GM21576 (cell line): Measurements from ENCODE around the gene MECP2.

Experiments used
- ATAC-seq: cut with Tn5 transposase; IDR thresholded peaks from one replicate; pipeline ENCODE4 v1.9.1; 2021; ENCODE audit warnings: mild to moderate bottlenecking, moderate library complexity; ENCODE audit not compliant: unreplicated experiment

The MECP2 gene

GRCh38 chrX:154064637-154065435 lies 32.7 kb downstream of the MECP2 start:
- no peak for ATAC-seq

- ATAC-seq: no peak
Measured at GRCh38 chrX:154063234-154063633, 34.3 kb downstream of the MECP2 start.

- no peak for ATAC-seq
Measured at GRCh38 chrX:154061801-154062200, 35.7 kb downstream of the MECP2 start.

- no peak for ATAC-seq
Measured at GRCh38 chrX:154059729-154060245, 37.7 kb downstream of the MECP2 start.

GRCh38 chrX:154059231-154059630 lies 38.3 kb downstream of the MECP2 start:
- ATAC-seq: no peak

GRCh38 chrX:154058214-154058997 lies 39.1 kb downstream of the MECP2 start:
- no peak for ATAC-seq

GRCh38 chrX:154057791-154058190 lies 39.7 kb downstream of the MECP2 start:
- ATAC-seq: no peak

- no peak for ATAC-seq
Measured at GRCh38 chrX:154056770-154057241, 40.7 kb downstream of the MECP2 start.

GRCh38 chrX:154051201-154051810 lies 46.2 kb downstream of the MECP2 start:
- ATAC-seq: no peak

- no peak for ATAC-seq
Measured at GRCh38 chrX:154050113-154050495, 47.4 kb downstream of the MECP2 start.

- no peak for ATAC-seq
Measured at GRCh38 chrX:154049209-154050112, 48.1 kb downstream of the MECP2 start.

GRCh38 chrX:154048398-154048797 lies 49.1 kb downstream of the MECP2 start:
- no peak for ATAC-seq

GRCh38 chrX:154046940-154047610 lies 50.4 kb downstream of the MECP2 start:
- no peak for ATAC-seq

- no peak for ATAC-seq
Measured at GRCh38 chrX:154046031-154046781, 51.3 kb downstream of the MECP2 start.

GRCh38 chrX:154044091-154044490 lies 53.4 kb downstream of the MECP2 start:
- ATAC-seq: no peak

GRCh38 chrX:154043003-154043763 lies 54.3 kb downstream of the MECP2 start:
- no peak for ATAC-seq

GRCh38 chrX:154040863-154041262 lies 56.7 kb downstream of the MECP2 start:
- ATAC-seq: no peak

GRCh38 chrX:154040307-154040756 lies 57.2 kb downstream of the MECP2 start:
- no peak for ATAC-seq
